CD4-positive, alpha-beta T cell treated with Interferon gamma for 1 hour (primary cell): Measurements from ENCODE around the gene BAG2.

Experiments used
- DNase-seq: peaks from one replicate; pipeline ENCODE4 v3.0.0-alpha.2; 2020

BAG2 gene

GRCh38 chr6:57172136-57173055 is at the start of gene BAG2:
Gene BAG2 (plus strand): TSS chr6:57172326. CDS start chr6:57172698, 372 bp downstream.
- DNase-seq: peak; percentile 87

GRCh38 chr6:57123111-57123510 is 49.0 kb upstream of the BAG2 start:
- DNase-seq: no peak

GRCh38 chr6:57127763-57128162 is 44.4 kb upstream of the BAG2 start:
- DNase-seq: no peak

- DNase-seq: no peak
Measured at GRCh38 chr6:57130661-57131177, 41.4 kb upstream of the BAG2 start.

GRCh38 chr6:57134954-57135353 is 37.2 kb upstream of the BAG2 start:
- no peak for DNase-seq

- DNase-seq: no peak
Measured at GRCh38 chr6:57135885-57136284, 36.2 kb upstream of the BAG2 start.

- DNase-seq: no peak
Measured at GRCh38 chr6:57137350-57137749, 34.8 kb upstream of the BAG2 start.

- no peak for DNase-seq
Measured at GRCh38 chr6:57138026-57138425, 34.1 kb upstream of the BAG2 start.

- no peak for DNase-seq
Measured at GRCh38 chr6:57141451-57142177, 30.5 kb upstream of the BAG2 start.

GRCh38 chr6:57142178-57142525 is 30.0 kb upstream of the BAG2 start:
- DNase-seq: no peak

GRCh38 chr6:57143690-57144089 is 28.4 kb upstream of the BAG2 start:
- no peak for DNase-seq

- no peak for DNase-seq
Measured at GRCh38 chr6:57147401-57147800, 24.7 kb upstream of the BAG2 start.

GRCh38 chr6:57147955-57148858 is 23.9 kb upstream of the BAG2 start:
- DNase-seq: no peak

GRCh38 chr6:57158658-57159057 is 13.5 kb upstream of the BAG2 start:
- no peak for DNase-seq

GRCh38 chr6:57159127-57159526 is 13.0 kb upstream of the BAG2 start:
- no peak for DNase-seq

- DNase-seq: no peak
Measured at GRCh38 chr6:57162028-57162427, 10.1 kb upstream of the BAG2 start.

GRCh38 chr6:57162516-57162915 is 9.6 kb upstream of the BAG2 start:
- DNase-seq: no peak

GRCh38 chr6:57163956-57164355 is 8.2 kb upstream of the BAG2 start:
- DNase-seq: no peak

GRCh38 chr6:57165080-57165479 is 7.0 kb upstream of the BAG2 start:
- DNase-seq: no peak

GRCh38 chr6:57173056-57173885 is 1.1 kb downstream of the BAG2 start:
- DNase-seq: peak; percentile 3

- no peak for DNase-seq
Measured at GRCh38 chr6:57173886-57174510, 1.9 kb downstream of the BAG2 start.
